ENCODE measurements around the gene PRKG1.

PRKG1 gene

GRCh38 chr10:51786684-51787035 is 712.4 kb downstream of the PRKG1 start:
- Histone ChIP-seq H2AFZ (ENCODE audit: low read depth, low read length) (no peak overlapping the region), H3K9ac (ENCODE audit: low read length) (no peak overlapping the region), H3K36me3 (replicated peaks; ENCODE audit: low read depth, low read length) (no peaks in the 10 kb centered on the region), H3K9me3 (ENCODE audit: insufficient read depth, low read length) (no peaks in the 10 kb centered on the region), H3K27me3 (ENCODE audit: low read depth, low read length) (no peaks in the 10 kb centered on the region), H3K4me2 (ENCODE audit: low read length) (no peak overlapping the region), H3K79me2 (ENCODE audit: low read length) (no peaks in the 10 kb centered on the region), H3K4me3 (ENCODE audit: low read length) (no peak overlapping the region), H3K27ac (ENCODE audit: low read length) (no peak overlapping the region), H3K4me1 (ENCODE audit: low read length) (no peaks in the 10 kb centered on the region), H4K20me1 (ENCODE audit: insufficient read depth, low read length) (no peaks in the 10 kb centered on the region)
- no peak for TF ChIP-seq EZH2phosphoT487 (IDR thresholded peaks at IDR 0.05; ENCODE audit: low read depth)
- no peak for TF ChIP-seq CTCF (IDR thresholded peaks at IDR 0.05; ENCODE audit: low read depth, low read length)

- Histone ChIP-seq H3K9me3 (ENCODE audit: insufficient read depth, low read length) (no peaks in the 10 kb centered on the region), H3K4me3 (ENCODE audit: low read length) (no peak overlapping the region), H3K36me3 (replicated peaks; ENCODE audit: low read depth, low read length) (no peaks in the 10 kb centered on the region), H3K27ac (ENCODE audit: low read length) (no peak overlapping the region), H3K4me2 (ENCODE audit: low read length) (no peak overlapping the region), H4K20me1 (ENCODE audit: insufficient read depth, low read length) (no peaks in the 10 kb centered on the region), H3K4me1 (ENCODE audit: low read length) (no peaks in the 10 kb centered on the region), H2AFZ (ENCODE audit: low read depth, low read length) (no peak overlapping the region), H3K9ac (ENCODE audit: low read length) (no peak overlapping the region), H3K27me3 (ENCODE audit: low read depth, low read length) (no peaks in the 10 kb centered on the region), H3K79me2 (ENCODE audit: low read length) (no peaks in the 10 kb centered on the region)
- no peak for TF ChIP-seq EZH2phosphoT487 (IDR thresholded peaks at IDR 0.05; ENCODE audit: low read depth)
- TF ChIP-seq CTCF (IDR thresholded peaks at IDR 0.05; ENCODE audit: low read depth, low read length), result no peak
Observed at GRCh38 chr10:51788273-51788672, 714.0 kb downstream of the PRKG1 start.

GRCh38 chr10:51789118-51789517 is 714.8 kb downstream of the PRKG1 start:
- H3K36me3 ChIP-seq (replicated peaks; ENCODE audit: low read depth, low read length), result no peaks in the 10 kb centered on the region

GRCh38 chr10:51789903-51790302 is 715.6 kb downstream of the PRKG1 start:
- Histone ChIP-seq H3K79me2 (ENCODE audit: low read length) (no peaks in the 10 kb centered on the region), H3K4me1 (ENCODE audit: low read length) (no peaks in the 10 kb centered on the region), H3K4me3 (ENCODE audit: low read length) (no peak overlapping the region), H3K27me3 (ENCODE audit: low read depth, low read length) (no peaks in the 10 kb centered on the region), H2AFZ (ENCODE audit: low read depth, low read length) (no peak overlapping the region), H3K27ac (ENCODE audit: low read length) (no peak overlapping the region), H3K9me3 (ENCODE audit: insufficient read depth, low read length) (no peaks in the 10 kb centered on the region), H4K20me1 (ENCODE audit: insufficient read depth, low read length) (no peaks in the 10 kb centered on the region), H3K36me3 (replicated peaks; ENCODE audit: low read depth, low read length) (no peaks in the 10 kb centered on the region), H3K4me2 (ENCODE audit: low read length) (no peak overlapping the region), H3K9ac (ENCODE audit: low read length) (no peak overlapping the region)
- no peak for TF ChIP-seq CTCF (IDR thresholded peaks at IDR 0.05; ENCODE audit: low read depth, low read length)
- TF ChIP-seq EZH2phosphoT487 (IDR thresholded peaks at IDR 0.05; ENCODE audit: low read depth), result no peak

More at GRCh38 chr10:51789118-51789517, 714.8 kb downstream of the PRKG1 start:
- Histone ChIP-seq H3K27me3 (ENCODE audit: low read depth, low read length) (no peaks in the 10 kb centered on the region), H3K4me1 (ENCODE audit: low read length) (no peaks in the 10 kb centered on the region), H4K20me1 (ENCODE audit: insufficient read depth, low read length) (no peaks in the 10 kb centered on the region), H3K9me3 (ENCODE audit: insufficient read depth, low read length) (no peaks in the 10 kb centered on the region), H3K9ac (ENCODE audit: low read length) (no peak overlapping the region), H3K79me2 (ENCODE audit: low read length) (no peaks in the 10 kb centered on the region), H3K4me3 (ENCODE audit: low read length) (no peak overlapping the region), H2AFZ (ENCODE audit: low read depth, low read length) (no peak overlapping the region), H3K27ac (ENCODE audit: low read length) (no peak overlapping the region), H3K4me2 (ENCODE audit: low read length) (no peak overlapping the region)
- no peak for TF ChIP-seq EZH2phosphoT487 (IDR thresholded peaks at IDR 0.05; ENCODE audit: low read depth)
- TF ChIP-seq CTCF (IDR thresholded peaks at IDR 0.05; ENCODE audit: low read depth, low read length), result no peak

Measured in OCI-LY3 (cell line).